H9 (cell line): ENCODE measurements around the gene PREX1. TPM values are rescaled to one million over a fixed set of nuclear protein-coding genes. Genes with fewer than 3 reads are reported as not detected.

Experiments used
- DNase-seq: peaks from one replicate; pipeline ENCODE4 v3.0.0-alpha.2; 2017
- H2AFZ ChIP-seq: one replicate; pipeline ENCODE4 v1.6.1; 2013; ENCODE audit warnings: mild to moderate bottlenecking, low read length, control low read depth, moderate library complexity
- H2AK5ac ChIP-seq: 2 replicates; pipeline ENCODE4 v1.6.1; 2013; ENCODE audit warnings: low read length, control low read depth, mixed read lengths; ENCODE audit not compliant: insufficient read length
- H2BK120ac ChIP-seq: one replicate; pipeline ENCODE4 v1.6.1; 2013; ENCODE audit warnings: low read depth, mild to moderate bottlenecking, low read length, control low read depth, inconsistent platforms; ENCODE audit not compliant: poor library complexity, severe bottlenecking
- H2BK12ac ChIP-seq: 2 replicates; pipeline ENCODE4 v1.6.1; 2013; ENCODE audit warnings: low read length, control low read depth, mixed read lengths, low read depth; ENCODE audit not compliant: insufficient read length
- H2BK15ac ChIP-seq: 2 replicates; pipeline ENCODE4 v1.6.1; 2013; ENCODE audit warnings: low read depth, low read length, control low read depth
- H2BK20ac ChIP-seq: one replicate; pipeline ENCODE4 v1.6.1; 2013; ENCODE audit warnings: low read depth, mild to moderate bottlenecking, low read length, control low read depth, inconsistent platforms; ENCODE audit not compliant: poor library complexity, severe bottlenecking
- H2BK5ac ChIP-seq: 2 replicates; pipeline ENCODE4 v1.6.1; 2013; ENCODE audit warnings: low read length, control low read depth, mixed read lengths; ENCODE audit not compliant: insufficient read length
- H3K14ac ChIP-seq: 2 replicates; pipeline ENCODE4 v1.6.1; 2013; ENCODE audit warnings: low read length, control low read depth; ENCODE audit not compliant: insufficient read depth
- H3K18ac ChIP-seq: 2 replicates; pipeline ENCODE4 v1.6.1; 2013; ENCODE audit warnings: low read depth, mild to moderate bottlenecking, mixed read lengths, low read length, control low read depth; ENCODE audit not compliant: insufficient read length
- H3K23ac ChIP-seq: 2 replicates; pipeline ENCODE4 v1.6.1; 2013; ENCODE audit warnings: low read length, control low read depth, mixed read lengths, low read depth; ENCODE audit not compliant: insufficient read length
- H3K23me2 ChIP-seq: 2 replicates; pipeline ENCODE4 v1.6.1; 2013; ENCODE audit warnings: low read depth, mild to moderate bottlenecking, mixed read lengths, low read length, control low read depth; ENCODE audit not compliant: insufficient read length, poor library complexity, severe bottlenecking
- H3K27ac ChIP-seq: 2 replicates; pipeline ENCODE4 v1.5.1; 2013; ENCODE audit warnings: low read length, control low read depth, mixed read lengths, low read depth; ENCODE audit not compliant: insufficient read length
- H3K27me3 ChIP-seq: 2 replicates; pipeline ENCODE4 v1.6.1; 2013; ENCODE audit warnings: low read length, control low read depth, inconsistent platforms; ENCODE audit not compliant: insufficient read depth
- H3K4ac ChIP-seq: 2 replicates; pipeline ENCODE4 v1.6.1; 2013; ENCODE audit warnings: low read depth, mild to moderate bottlenecking, control low read depth, inconsistent platforms, low read length, moderate library complexity
- H3K4me1 ChIP-seq: 2 replicates; pipeline ENCODE4 v1.6.1; 2013; ENCODE audit warnings: low read length, control low read depth, inconsistent platforms; ENCODE audit not compliant: insufficient read depth
- H3K4me2 ChIP-seq: 2 replicates; pipeline ENCODE4 v1.6.1; 2013; ENCODE audit warnings: low read length, control low read depth, mixed read lengths; ENCODE audit not compliant: insufficient read length, insufficient read depth
- H3K56ac ChIP-seq: 2 replicates; pipeline ENCODE4 v1.6.1; 2013; ENCODE audit warnings: low read depth, mild to moderate bottlenecking, mixed read lengths, low read length, control low read depth; ENCODE audit not compliant: insufficient read length
- H3K79me1 ChIP-seq: 2 replicates; pipeline ENCODE4 v1.6.1; 2013; ENCODE audit warnings: low read depth, mild to moderate bottlenecking, moderate library complexity, low read length, control low read depth, inconsistent platforms; ENCODE audit not compliant: insufficient read depth, poor library complexity, severe bottlenecking
- H3K79me2 ChIP-seq: 2 replicates; pipeline ENCODE4 v1.6.1; 2013; ENCODE audit warnings: low read length, control low read depth, inconsistent platforms; ENCODE audit not compliant: insufficient read depth
- H3K9ac ChIP-seq: 2 replicates; pipeline ENCODE4 v1.6.1; 2013; ENCODE audit warnings: low read length, control low read depth, mixed read lengths; ENCODE audit not compliant: insufficient read length; ENCODE audit errors: extremely low read depth
- H3K9me3 ChIP-seq: one replicate; pipeline ENCODE4 v1.6.1; 2013; ENCODE audit warnings: low read depth, low read length, inconsistent platforms; ENCODE audit not compliant: control insufficient read depth
- H3T11ph ChIP-seq: one replicate; pipeline ENCODE4 v1.6.1; 2013; ENCODE audit warnings: mild to moderate bottlenecking, low read length, control low read depth, inconsistent platforms
- H4K20me1 ChIP-seq: one replicate; pipeline ENCODE4 v1.6.1; 2013; ENCODE audit not compliant: control insufficient read depth, insufficient read length, insufficient read depth
- H4K5ac ChIP-seq: 2 replicates; pipeline ENCODE4 v1.6.1; 2013; ENCODE audit warnings: low read depth, mild to moderate bottlenecking, mixed read lengths, low read length, control low read depth; ENCODE audit not compliant: insufficient read length
- H4K8ac ChIP-seq: replicated peaks from 2 replicates; pipeline ENCODE4 v1.6.1; 2013; ENCODE audit warnings: low read length, control low read depth, mixed read lengths, low read depth; ENCODE audit not compliant: insufficient read length
- H4K91ac ChIP-seq: 2 replicates; pipeline ENCODE4 v1.6.1; 2013; ENCODE audit warnings: low read depth, mild to moderate bottlenecking, moderate library complexity, mixed read lengths, low read length, control low read depth; ENCODE audit not compliant: insufficient read length
- H3K27ac Mint-ChIP-seq, 3 experiments: 2 replicates in 2 of 3; 3 replicates in 1 of 3; pipeline ENCODE4 v1.8.0; 2020 to 2021; ENCODE audit warnings: mixed read lengths in 3 of 3, mild to moderate bottlenecking in 1 of 3, moderate library complexity in 1 of 3
- H3K27me3 Mint-ChIP-seq: 2 replicates; pipeline ENCODE4 v1.8.0; 2021; ENCODE audit warnings: low read depth, mild to moderate bottlenecking, moderate library complexity, mixed read lengths
- H3K36me3 Mint-ChIP-seq, 3 experiments: 2 replicates in 2 of 3; 3 replicates in 1 of 3; pipeline ENCODE4 v1.8.0; 2020 to 2021; ENCODE audit warnings: low read depth in 3 of 3, mixed read lengths in 3 of 3; ENCODE audit not compliant: insufficient read depth in 1 of 3
- H3K4me1 Mint-ChIP-seq, 2 experiments: 2 replicates each; pipeline ENCODE4 v1.8.0; 2020; ENCODE audit warnings: mixed read lengths in 2 of 2
- H3K4me3 Mint-ChIP-seq, 2 experiments: 2 replicates in 1 of 2; 3 replicates in 1 of 2; pipeline ENCODE4 v1.8.0; 2020 to 2021; ENCODE audit warnings: mild to moderate bottlenecking in 2 of 2, mixed read lengths in 2 of 2, moderate library complexity in 1 of 2
- H3K9me3 Mint-ChIP-seq, 2 experiments: 2 replicates in 1 of 2; 3 replicates in 1 of 2; pipeline ENCODE4 v1.8.0; 2020; ENCODE audit warnings: mild to moderate bottlenecking in 2 of 2, mixed read lengths in 2 of 2, moderate library complexity in 1 of 2
- WGBS: extraction: QIAGEN DNeasy Blood & Tissue Kit; methylation state at CpG from one replicate; pipeline ENCODE4 v1.1.7; 2013; ENCODE audit warnings: missing lambda C conversion rate, low lambda C conversion rate, mixed read lengths; ENCODE audit not compliant: insufficient read length; ENCODE audit errors: extremely low coverage; 5-methylcytosine and 5-hydroxymethylcytosine counted together
- total RNA-seq: library from RNA; stranded (reverse); gene quantifications from 2 replicates; pipeline ENCODE4 v1.2.1, GENCODE V29; 2021
- TF ChIP-seq, protein P1 (sequence below): fragments of 200-600 bp; sonication (generic); conservative IDR thresholded peaks from 3 replicates; pipeline ENCODE4 v1.8.0; 2021; ENCODE audit warnings: antibody characterized with exemption, mild to moderate bottlenecking

Gene PREX1
- total RNA-seq, 1 experiment from 2014 or later: 6.6 TPM

DNA sequence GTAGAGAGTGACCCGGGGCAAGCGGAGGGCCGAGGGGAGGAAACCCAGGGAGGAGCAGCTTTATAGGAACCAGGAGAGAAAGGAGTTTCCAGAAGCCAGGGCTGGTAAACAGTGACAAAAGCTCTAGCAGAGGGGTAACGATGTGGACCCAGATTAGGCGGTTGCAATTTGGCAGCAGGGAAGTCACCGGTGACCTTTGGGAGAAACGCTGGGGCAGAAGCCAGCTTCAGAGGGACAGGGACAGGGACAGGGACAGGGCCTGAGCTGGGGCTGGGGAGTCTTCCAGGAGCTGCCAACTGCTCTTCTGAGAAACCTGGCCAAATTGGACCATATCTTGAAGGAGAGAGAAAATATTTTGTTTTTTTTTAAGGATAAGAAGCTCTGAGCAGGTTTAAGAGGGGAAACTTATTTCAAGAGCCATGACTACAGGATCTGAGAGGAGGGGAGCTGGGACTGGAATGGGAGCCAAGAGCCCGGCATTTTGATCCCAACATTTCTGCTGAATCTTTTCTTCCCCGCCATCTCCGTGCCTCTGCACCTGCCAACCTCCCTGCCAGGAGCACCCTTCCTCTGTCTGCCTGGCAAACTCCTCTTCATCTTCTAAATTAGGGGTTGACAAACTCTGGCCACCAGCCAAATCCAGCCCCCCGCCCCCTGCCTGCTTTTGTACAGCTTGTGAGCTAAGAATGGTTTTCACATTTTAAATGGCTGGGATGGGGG is 22.6 kb upstream of the PREX1 start:
- H3K27ac ChIP-seq: no peak overlapping the region
- H4K20me1 ChIP-seq: no peaks in the 10 kb centered on the region
- H4K5ac ChIP-seq: no peak overlapping the region
- no peak overlapping the region for H3K56ac ChIP-seq
- H3K4me3 Mint-ChIP-seq: no peak overlapping the region
- no peaks in the 10 kb centered on the region; a peak in 2 of 5 replicates for H3K9me3 Mint-ChIP-seq
- no peaks in the 10 kb centered on the region for H3K79me2 ChIP-seq
- H2BK12ac ChIP-seq: no peak overlapping the region
- H3K23me2 ChIP-seq: no peaks in the 10 kb centered on the region
- no peak overlapping the region for H3K14ac ChIP-seq
- H3K4me1 ChIP-seq: peaks cover 3% of the 10 kb centered on the region; the same call in 1 of the 2 replicates
- TF ChIP-seq, protein P1, sequence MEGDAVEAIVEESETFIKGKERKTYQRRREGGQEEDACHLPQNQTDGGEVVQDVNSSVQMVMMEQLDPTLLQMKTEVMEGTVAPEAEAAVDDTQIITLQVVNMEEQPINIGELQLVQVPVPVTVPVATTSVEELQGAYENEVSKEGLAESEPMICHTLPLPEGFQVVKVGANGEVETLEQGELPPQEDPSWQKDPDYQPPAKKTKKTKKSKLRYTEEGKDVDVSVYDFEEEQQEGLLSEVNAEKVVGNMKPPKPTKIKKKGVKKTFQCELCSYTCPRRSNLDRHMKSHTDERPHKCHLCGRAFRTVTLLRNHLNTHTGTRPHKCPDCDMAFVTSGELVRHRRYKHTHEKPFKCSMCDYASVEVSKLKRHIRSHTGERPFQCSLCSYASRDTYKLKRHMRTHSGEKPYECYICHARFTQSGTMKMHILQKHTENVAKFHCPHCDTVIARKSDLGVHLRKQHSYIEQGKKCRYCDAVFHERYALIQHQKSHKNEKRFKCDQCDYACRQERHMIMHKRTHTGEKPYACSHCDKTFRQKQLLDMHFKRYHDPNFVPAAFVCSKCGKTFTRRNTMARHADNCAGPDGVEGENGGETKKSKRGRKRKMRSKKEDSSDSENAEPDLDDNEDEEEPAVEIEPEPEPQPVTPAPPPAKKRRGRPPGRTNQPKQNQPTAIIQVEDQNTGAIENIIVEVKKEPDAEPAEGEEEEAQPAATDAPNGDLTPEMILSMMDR: no peak
- no peaks in the 10 kb centered on the region for H3K79me1 ChIP-seq
- no peak overlapping the region for H3K18ac ChIP-seq
- no peak overlapping the region for H2BK15ac ChIP-seq
- H3K4me1 Mint-ChIP-seq: peaks cover 22 to 28% of the 10 kb centered on the region in 2 experiments
- no peaks in the 10 kb centered on the region; a peak in 1 of 7 replicates for H3K36me3 Mint-ChIP-seq
- no peak overlapping the region for H3T11ph ChIP-seq
- no peak overlapping the region for H3K4ac ChIP-seq
- DNase-seq: no peak
- WGBS: no CpG with 5 or more reads among the region's 11 CpGs
- H2BK20ac ChIP-seq: no peak overlapping the region
- no peak overlapping the region for H2BK120ac ChIP-seq
- no peak overlapping the region for H4K8ac ChIP-seq
- no peaks in the 10 kb centered on the region for H3K9me3 ChIP-seq
- H2BK5ac ChIP-seq: no peak overlapping the region
- H4K91ac ChIP-seq: no peak overlapping the region
- H3K27ac Mint-ChIP-seq: peak overlapping the region in 2 of 3 experiments; percentile 67 to 68; a peak in 2 of 7 replicates
- H2AK5ac ChIP-seq: no peak overlapping the region
- H3K9ac ChIP-seq: no peak overlapping the region
- no peak overlapping the region for H3K23ac ChIP-seq
- H3K27me3 ChIP-seq: no peaks in the 10 kb centered on the region
- no peak overlapping the region for H3K4me2 ChIP-seq
- H2AFZ ChIP-seq: no peak overlapping the region
- peaks cover 2% of the 10 kb centered on the region for H3K27me3 Mint-ChIP-seq
